ENCODE measurements around the gene CHMP2A. TPM values are rescaled to one million over a fixed set of nuclear protein-coding genes. Genes with fewer than 3 reads are reported as not detected.

CHMP2A gene
- total and polyA plus RNA-seq, 2 of the 13 experiments (the other 11 are each of a cell fraction or from before 2014, with no cell fraction given): 49.7 to 55.0 TPM

DNA sequence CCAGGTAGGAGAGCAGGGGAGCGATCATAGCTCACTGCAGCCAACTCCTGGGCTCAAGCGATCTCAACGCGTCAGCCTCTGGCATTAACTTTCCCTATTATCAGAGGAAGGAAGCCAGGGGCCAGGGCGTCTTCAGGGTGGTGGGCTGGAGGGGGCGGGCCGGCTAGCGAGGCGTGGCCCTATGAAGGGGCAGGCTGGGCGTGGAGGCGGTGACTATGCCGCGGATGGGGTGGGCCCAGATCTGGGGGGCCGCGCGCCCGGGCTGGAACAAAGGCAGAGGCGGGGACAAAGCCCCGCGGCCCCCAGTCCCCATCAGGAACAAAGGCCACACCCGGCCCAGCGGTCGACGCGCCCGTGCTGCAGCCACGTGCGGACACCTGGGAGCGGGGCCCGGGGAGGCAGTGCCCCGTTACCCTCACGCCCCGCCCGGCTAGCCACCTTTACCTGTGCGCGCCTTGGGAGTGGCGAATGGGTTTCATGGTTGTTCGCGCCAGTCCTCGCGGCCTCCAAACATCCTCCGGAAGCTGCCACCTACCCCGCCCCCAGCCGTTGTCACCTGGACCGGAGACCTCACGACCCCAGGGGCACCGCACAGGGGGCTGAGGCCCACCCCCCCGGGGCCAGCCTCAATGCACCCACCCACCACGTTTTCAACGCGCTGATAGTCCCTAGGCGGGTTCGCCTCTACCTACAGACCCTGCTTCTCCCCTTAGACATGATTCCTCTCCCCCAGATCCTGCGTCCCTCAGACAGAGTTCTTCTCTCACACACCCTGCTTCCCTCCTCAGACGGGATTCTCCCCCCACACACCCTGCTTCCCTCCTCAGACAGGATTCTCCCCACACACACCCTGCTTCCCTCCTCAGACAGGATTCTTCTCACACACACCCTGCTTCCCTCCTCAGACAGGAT, 16.4 kb downstream of the CHMP2A start (continued):
- TF ChIP-seq, protein P1, sequence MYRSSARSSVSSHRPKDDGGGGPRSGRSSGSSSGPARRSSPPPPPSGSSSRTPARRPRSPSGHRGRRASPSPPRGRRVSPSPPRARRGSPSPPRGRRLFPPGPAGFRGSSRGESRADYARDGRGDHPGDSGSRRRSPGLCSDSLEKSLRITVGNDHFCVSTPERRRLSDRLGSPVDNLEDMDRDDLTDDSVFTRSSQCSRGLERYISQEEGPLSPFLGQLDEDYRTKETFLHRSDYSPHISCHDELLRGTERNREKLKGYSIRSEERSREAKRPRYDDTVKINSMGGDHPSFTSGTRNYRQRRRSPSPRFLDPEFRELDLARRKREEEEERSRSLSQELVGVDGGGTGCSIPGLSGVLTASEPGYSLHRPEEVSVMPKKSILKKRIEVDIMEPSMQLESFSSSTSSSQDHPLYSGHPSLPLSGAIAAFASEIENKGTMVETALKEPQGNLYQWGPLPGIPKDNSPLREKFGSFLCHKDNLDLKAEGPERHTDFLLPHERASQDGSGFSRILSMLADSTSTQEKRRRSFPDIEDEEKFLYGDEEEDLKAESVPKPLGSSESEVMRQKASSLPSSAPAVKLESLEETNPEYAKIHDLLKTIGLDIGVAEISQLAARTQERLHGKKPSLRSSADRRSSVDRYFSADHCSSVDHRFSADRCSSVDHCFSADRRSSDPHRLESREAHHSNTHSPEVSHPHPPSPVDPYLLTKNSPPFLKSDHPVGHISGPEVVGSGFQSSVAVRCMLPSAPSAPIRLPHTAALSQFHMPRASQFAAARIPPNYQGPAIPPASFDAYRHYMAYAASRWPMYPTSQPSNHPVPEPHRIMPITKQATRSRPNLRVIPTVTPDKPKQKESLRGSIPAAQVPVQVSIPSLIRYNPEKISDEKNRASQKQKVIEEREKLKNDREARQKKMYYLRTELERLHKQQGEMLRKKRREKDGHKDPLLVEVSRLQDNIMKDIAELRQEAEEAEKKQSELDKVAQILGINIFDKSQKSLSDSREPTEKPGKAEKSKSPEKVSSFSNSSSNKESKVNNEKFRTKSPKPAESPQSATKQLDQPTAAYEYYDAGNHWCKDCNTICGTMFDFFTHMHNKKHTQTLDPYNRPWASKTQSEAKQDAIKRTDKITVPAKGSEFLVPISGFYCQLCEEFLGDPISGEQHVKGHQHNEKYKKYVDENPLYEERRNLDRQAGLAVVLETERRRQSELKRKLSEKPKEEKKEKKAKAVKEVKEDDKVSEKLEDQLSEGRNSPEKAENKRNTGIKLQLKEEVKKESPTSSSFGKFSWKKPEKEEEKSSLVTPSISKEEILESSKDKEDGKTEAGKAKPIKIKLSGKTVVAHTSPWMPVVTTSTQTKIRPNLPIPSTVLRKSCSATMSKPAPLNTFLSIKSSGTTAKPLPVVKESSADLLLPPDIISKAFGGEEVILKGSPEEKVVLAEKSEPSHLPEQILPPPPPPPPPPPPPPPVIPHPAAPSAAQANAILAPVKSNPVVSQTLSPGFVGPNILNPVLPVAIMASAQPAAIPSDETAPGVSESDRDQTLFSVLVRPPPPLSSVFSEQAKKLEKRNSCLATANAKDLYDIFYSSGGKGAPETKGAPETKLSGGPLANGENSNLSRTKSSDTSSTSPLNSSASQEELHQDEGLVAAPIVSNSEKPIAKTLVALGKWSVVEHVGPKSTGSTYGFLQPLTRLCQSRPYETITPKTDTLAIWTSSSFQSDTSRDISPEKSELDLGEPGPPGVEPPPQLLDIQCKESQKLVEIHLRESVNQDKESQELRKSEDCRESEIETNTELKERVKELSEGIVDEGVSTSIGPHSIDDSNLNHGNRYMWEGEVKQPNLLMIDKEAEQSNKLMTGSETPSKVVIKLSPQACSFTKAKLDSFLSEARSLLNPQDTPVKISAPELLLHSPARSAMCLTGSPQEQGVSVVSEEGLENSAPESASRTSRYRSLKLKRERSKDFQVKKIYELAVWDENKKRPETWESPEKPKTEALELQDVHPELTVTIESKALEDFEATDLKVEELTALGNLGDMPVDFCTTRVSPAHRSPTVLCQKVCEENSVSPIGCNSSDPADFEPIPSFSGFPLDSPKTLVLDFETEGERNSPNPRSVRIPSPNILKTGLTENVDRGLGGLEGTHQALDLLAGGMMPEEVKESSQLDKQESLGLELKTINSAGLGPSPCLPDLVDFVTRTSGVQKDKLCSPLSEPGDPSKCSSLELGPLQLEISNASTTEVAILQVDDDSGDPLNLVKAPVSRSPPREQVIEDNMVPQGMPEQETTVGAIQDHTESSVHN (CRISPR knock-in tag; IDR thresholded peaks at IDR 0.05): no peak
- TF ChIP-seq ZNF10 (CRISPR knock-in tag; IDR thresholded peaks at IDR 0.05; ENCODE audit: borderline replicate concordance, low read depth) (no peak), MBNL3 (CRISPR knock-in tag; conservative IDR thresholded peaks at IDR 0.05) (no peak), ZEB1 (IDR thresholded peaks at IDR 0.05; ENCODE audit: insufficient replicate concordance, low read depth) (peak; percentile 92), ZNF670 (CRISPR knock-in tag; IDR thresholded peaks at IDR 0.05; ENCODE audit: borderline replicate concordance) (no peak), HOXA3 (CRISPR knock-in tag; IDR thresholded peaks at IDR 0.05) (peak; percentile 44; the same call in 1 of the 2 replicates), IRX3 (CRISPR knock-in tag; IDR thresholded peaks at IDR 0.05; ENCODE audit: borderline replicate concordance, low read depth) (no peak), ZNF569 (CRISPR knock-in tag; IDR thresholded peaks at IDR 0.05; ENCODE audit: borderline replicate concordance) (no peak), ZNF501 (CRISPR knock-in tag; IDR thresholded peaks at IDR 0.05) (no peak), ZNF251 (CRISPR knock-in tag; IDR thresholded peaks at IDR 0.05) (no peak)
- TF ChIP-seq, protein P2, sequence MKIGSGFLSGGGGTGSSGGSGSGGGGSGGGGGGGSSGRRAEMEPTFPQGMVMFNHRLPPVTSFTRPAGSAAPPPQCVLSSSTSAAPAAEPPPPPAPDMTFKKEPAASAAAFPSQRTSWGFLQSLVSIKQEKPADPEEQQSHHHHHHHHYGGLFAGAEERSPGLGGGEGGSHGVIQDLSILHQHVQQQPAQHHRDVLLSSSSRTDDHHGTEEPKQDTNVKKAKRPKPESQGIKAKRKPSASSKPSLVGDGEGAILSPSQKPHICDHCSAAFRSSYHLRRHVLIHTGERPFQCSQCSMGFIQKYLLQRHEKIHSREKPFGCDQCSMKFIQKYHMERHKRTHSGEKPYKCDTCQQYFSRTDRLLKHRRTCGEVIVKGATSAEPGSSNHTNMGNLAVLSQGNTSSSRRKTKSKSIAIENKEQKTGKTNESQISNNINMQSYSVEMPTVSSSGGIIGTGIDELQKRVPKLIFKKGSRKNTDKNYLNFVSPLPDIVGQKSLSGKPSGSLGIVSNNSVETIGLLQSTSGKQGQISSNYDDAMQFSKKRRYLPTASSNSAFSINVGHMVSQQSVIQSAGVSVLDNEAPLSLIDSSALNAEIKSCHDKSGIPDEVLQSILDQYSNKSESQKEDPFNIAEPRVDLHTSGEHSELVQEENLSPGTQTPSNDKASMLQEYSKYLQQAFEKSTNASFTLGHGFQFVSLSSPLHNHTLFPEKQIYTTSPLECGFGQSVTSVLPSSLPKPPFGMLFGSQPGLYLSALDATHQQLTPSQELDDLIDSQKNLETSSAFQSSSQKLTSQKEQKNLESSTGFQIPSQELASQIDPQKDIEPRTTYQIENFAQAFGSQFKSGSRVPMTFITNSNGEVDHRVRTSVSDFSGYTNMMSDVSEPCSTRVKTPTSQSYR (CRISPR knock-in tag; IDR thresholded peaks at IDR 0.05; ENCODE audit: borderline replicate concordance): peak; percentile 32; the same call in 1 of the 2 replicates
- TF ChIP-seq, protein P3, sequence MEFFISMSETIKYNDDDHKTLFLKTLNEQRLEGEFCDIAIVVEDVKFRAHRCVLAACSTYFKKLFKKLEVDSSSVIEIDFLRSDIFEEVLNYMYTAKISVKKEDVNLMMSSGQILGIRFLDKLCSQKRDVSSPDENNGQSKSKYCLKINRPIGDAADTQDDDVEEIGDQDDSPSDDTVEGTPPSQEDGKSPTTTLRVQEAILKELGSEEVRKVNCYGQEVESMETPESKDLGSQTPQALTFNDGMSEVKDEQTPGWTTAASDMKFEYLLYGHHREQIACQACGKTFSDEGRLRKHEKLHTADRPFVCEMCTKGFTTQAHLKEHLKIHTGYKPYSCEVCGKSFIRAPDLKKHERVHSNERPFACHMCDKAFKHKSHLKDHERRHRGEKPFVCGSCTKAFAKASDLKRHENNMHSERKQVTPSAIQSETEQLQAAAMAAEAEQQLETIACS (CRISPR knock-in tag; IDR thresholded peaks at IDR 0.05): no peak
- TF ChIP-seq, protein P4, sequence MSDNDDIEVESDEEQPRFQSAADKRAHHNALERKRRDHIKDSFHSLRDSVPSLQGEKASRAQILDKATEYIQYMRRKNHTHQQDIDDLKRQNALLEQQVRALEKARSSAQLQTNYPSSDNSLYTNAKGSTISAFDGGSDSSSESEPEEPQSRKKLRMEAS (IDR thresholded peaks at IDR 0.05): peak; percentile 75
